ENCODE results near the gene MMADHC. TPM values are rescaled to one million over a fixed set of nuclear protein-coding genes. Genes with fewer than 3 reads are reported as not detected.

Gene MMADHC
- total and polyA plus RNA-seq, 9 of the 15 experiments (the other 6 are each of a cell fraction or from before 2014, with no cell fraction given), result 187 to 850 (median 271) TPM

DNA sequence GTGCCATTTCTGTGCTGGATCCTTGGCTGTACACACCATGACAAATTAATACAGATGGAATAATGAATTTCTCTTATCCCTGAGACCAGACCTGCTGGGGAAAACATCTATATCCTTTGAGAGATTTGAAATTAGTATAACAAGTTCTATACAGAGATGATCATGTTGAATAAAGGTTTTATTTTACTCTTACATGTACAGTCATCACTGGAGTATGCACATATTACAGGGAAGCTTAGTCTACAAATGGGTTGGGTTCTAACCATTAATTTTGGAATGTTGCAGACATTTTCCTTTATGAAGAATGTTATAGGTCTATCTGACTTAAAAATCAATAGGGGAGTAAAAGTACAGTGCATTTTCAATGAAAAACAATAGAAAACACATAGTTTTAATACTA is 29.9 kb upstream of the MMADHC start (continued):
- TF ChIP-seq, protein P1, sequence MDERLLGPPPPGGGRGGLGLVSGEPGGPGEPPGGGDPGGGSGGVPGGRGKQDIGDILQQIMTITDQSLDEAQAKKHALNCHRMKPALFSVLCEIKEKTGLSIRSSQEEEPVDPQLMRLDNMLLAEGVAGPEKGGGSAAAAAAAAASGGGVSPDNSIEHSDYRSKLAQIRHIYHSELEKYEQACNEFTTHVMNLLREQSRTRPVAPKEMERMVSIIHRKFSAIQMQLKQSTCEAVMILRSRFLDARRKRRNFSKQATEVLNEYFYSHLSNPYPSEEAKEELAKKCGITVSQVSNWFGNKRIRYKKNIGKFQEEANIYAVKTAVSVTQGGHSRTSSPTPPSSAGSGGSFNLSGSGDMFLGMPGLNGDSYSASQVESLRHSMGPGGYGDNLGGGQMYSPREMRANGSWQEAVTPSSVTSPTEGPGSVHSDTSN (CRISPR knock-in tag; IDR thresholded peaks at IDR 0.05; ENCODE audit: low read depth), result no peak
- TF ChIP-seq, protein P1 (tag; conservative IDR thresholded peaks at IDR 0.05; ENCODE audit: low read depth), result no peak

DNA sequence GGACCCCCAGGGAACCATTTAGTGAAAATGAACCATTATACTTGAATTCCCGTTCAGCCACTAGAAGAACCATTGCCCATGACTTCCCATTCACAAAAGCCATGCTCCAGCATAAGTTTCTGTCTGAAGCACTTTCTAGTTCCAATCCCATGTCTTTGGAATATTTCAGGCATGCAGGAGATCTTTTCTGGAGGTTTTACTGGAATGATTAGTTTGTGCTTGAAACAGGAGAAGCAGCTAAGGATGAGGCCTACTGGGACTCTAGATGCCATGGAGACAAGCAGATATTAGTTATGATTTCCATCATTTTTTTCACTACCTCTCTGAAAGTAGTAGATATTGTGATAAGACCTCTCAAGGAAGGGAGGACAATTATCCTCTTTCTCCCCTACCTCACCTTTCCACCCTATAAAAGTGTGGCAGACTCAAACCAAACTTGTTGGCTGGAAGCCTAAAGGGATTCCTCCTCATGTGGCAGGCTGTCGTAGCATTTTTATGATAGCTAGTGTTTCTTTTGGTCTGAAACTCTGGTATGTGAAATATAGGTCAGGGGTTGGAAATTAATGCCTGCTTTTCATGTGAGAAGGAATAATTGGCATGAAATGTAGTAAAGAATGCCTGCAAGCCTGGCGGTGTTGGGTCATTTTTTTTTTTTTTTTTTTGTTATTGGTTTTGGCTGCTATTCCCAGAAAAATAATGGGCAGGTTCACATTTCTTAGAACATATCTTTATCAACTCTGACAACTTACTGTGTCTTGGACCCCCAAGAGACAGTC is 29.3 kb upstream of the MMADHC start:
- no peaks in the 10 kb centered on the region for H3K79me2 ChIP-seq (ENCODE audit: control insufficient read depth, insufficient read depth, low read length)
- CTCF ChIA-PET (ENCODE audit: low intra/inter-chr PET ratio), result no interaction called here
- WGBS (ENCODE audit: insufficient coverage, low coverage, missing lambda C conversion rate), result 2% methylated on average over 3 of the region's 3 CpGs
- no peak overlapping the region for H3K9ac ChIP-seq (ENCODE audit: insufficient read depth in 1 of 2, low read depth in 2 of 2, low read length in 2 of 2)
- no peak overlapping the region for H2AFZ ChIP-seq (ENCODE audit: low read depth, low read length)
- ATAC-seq, result no peak
- H4K20me1 ChIP-seq (replicated peaks; ENCODE audit: control insufficient read depth, insufficient read depth, low read length), result no peaks in the 10 kb centered on the region
- no peak overlapping the region for H3K27ac ChIP-seq (ENCODE audit: extremely low read depth, low read depth, low read length)
- intact Hi-C loops (cut with micrococcal nuclease) (no loop called here), in situ Hi-C loops (cut with MboI) (loop anchor here (25.0 kb wide), 1 partner anchor 870 kb away; the partner anchor contains the start of gene RND3)
- no TSS peak for BruUV-seq (replicated peaks)
- H3K4me3 ChIP-seq, result no peak overlapping the region
- no peaks in the 10 kb centered on the region for H3K4me1 ChIP-seq (replicated peaks in 1 of 2; ENCODE audit: control insufficient read depth in 2 of 2, insufficient read depth in 2 of 2, low read length in 2 of 2)
- no peaks in the 10 kb centered on the region for H3K27me3 ChIP-seq (ENCODE audit: control insufficient read depth in 2 of 2, insufficient read depth in 2 of 2, low read length in 2 of 2)
- no peak for FAIRE-seq
- H3K4me2 ChIP-seq (ENCODE audit: insufficient read depth, low read length), result no peak overlapping the region
- H3K36me3 ChIP-seq (ENCODE audit: control insufficient read depth, insufficient read depth, low read length), result no peaks in the 10 kb centered on the region
- no peaks in the 10 kb centered on the region for H3K9me3 ChIP-seq (replicated peaks; ENCODE audit: control insufficient read depth, insufficient read depth, low read depth, low read length)
- POLR2A ChIA-PET, result no interaction called here
- H3K9me1 ChIP-seq (ENCODE audit: control insufficient read depth, insufficient read depth, low read length), result no peaks in the 10 kb centered on the region
- DNase-seq (ENCODE audit: extremely low read depth in 1 of 4, low spot score in 3 of 4), result no peak
- TF ChIP-seq, protein P2, sequence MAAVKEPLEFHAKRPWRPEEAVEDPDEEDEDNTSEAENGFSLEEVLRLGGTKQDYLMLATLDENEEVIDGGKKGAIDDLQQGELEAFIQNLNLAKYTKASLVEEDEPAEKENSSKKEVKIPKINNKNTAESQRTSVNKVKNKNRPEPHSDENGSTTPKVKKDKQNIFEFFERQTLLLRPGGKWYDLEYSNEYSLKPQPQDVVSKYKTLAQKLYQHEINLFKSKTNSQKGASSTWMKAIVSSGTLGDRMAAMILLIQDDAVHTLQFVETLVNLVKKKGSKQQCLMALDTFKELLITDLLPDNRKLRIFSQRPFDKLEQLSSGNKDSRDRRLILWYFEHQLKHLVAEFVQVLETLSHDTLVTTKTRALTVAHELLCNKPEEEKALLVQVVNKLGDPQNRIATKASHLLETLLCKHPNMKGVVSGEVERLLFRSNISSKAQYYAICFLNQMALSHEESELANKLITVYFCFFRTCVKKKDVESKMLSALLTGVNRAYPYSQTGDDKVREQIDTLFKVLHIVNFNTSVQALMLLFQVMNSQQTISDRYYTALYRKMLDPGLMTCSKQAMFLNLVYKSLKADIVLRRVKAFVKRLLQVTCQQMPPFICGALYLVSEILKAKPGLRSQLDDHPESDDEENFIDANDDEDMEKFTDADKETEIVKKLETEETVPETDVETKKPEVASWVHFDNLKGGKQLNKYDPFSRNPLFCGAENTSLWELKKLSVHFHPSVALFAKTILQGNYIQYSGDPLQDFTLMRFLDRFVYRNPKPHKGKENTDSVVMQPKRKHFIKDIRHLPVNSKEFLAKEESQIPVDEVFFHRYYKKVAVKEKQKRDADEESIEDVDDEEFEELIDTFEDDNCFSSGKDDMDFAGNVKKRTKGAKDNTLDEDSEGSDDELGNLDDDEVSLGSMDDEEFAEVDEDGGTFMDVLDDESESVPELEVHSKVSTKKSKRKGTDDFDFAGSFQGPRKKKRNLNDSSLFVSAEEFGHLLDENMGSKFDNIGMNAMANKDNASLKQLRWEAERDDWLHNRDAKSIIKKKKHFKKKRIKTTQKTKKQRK (IDR thresholded peaks at IDR 0.05; ENCODE audit: borderline replicate concordance, low read depth, low read length), result no peak
- TF ChIP-seq ZNF282 (CRISPR knock-in tag; IDR thresholded peaks at IDR 0.05) (no peak), ZFPM2 (CRISPR knock-in tag; IDR thresholded peaks at IDR 0.05) (no peak), COPS2 (conservative IDR thresholded peaks at IDR 0.05) (no peak), MBD2 (IDR thresholded peaks at IDR 0.05; ENCODE audit: borderline replicate concordance, low read depth) (no peak), L3MBTL2 (IDR thresholded peaks at IDR 0.05) (no peak), ETS2 (tag; IDR thresholded peaks at IDR 0.05; ENCODE audit: borderline replicate concordance, poor library complexity, severe bottlenecking) (no peak), ELF1 (tag; IDR thresholded peaks at IDR 0.05) (no peak)
- TF ChIP-seq, protein P3, sequence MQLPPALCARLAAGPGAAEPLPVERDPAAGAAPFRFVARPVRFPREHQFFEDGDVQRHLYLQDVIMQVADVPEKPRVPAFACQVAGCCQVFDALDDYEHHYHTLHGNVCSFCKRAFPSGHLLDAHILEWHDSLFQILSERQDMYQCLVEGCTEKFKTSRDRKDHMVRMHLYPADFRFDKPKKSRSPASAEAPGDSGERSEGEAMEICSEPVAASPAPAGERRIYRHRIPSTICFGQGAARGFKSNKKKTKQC (CRISPR knock-in tag; IDR thresholded peaks at IDR 0.05), result no peak

All from K562 (cell line).